Measurements from ENCODE around the gene CDHR2.
A peak's percentile ranks its signal among the peaks of the same experiment; 100 is the strongest.
"Not testable (repeated sequence)": the region's sequence is repeated elsewhere in the genome, so short reads cannot be mapped to it uniquely, and the experiment has no call there.

Gene CDHR2

GRCh38 chr5:176568657-176569056 is 19.5 kb downstream of the CDHR2 start:
- DNase-seq (ENCODE audit: low read depth in 2 of 2) = no peak

DNA sequence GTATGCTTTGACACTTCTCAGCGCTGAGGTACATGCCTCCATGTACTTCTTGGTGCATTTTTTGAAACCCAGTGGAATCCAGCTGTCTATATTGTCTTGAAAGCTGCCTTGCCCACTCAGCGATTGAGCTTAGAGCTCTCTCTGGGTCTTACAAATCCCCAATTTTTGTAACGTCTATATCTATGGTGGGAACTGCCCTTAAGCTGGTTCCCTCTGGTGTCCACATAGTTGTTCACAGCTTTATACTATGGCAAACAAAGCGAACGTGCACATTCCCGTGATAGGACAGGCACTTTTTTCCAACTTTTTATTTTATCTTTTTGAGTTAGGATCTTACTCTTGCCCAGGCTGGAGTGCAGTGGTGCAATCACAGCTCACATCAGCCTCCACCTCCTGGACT is 20.9 kb downstream of the CDHR2 start:
- DNase-seq (ENCODE audit: low read depth in 2 of 2) = no peak

DNA sequence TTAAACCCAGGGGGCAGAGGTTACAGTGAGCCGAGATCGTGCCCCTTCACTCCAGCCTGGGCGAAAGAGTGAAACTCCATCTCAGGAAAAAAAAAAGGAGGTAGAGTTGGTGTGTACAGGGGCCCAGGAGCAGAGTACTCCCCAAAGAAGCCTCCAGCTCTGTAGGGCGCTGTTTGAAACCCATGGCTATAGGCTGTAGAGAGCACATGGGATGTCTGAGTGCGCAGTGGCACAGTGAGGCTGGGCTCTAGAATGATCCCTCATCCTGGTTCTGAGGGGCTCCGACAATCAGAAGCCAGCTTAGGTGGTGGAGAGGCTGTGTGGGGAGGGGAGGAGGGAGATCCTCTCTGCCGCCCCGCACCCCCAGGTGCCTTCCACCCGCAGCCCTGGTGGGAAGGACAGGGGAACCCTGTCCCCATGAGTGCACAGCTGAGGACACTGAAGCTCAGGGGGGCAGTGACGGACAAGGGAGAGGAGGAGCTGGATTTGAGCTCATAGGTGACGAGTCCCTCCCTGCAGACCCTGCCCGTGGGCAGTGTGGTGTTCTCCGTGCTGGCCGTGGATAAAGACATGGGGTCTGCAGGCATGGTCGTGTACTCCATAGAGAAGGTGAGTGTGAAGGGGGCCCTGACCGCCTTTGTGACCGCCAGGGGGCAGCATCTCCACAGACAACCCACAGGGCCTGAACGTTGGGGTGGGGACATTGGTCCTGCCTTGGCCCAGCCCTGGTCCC is 24.6 kb downstream of the CDHR2 start:
- peak; percentile 58 to 59 for DNase-seq (ENCODE audit: low read depth in 2 of 2)

DNA sequence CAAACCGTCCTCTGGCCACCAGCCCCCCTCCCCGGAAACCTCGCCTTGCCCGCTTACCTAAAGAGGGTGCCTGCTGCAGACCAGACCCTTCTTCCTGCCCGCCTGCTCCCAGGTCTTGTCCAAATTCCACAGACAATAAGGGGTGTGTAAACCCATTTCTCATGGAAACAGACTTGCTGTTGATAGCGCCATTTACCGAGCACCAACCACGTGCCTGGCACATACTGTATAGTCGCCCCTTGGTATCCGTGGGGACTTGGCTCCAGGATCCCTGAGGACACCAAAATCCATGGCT is 25.1 kb downstream of the CDHR2 start:
- no peak for DNase-seq (ENCODE audit: low read depth in 2 of 2)

GRCh38 chr5:176575066-176575465 is 25.9 kb downstream of the CDHR2 start:
- no peak for DNase-seq (ENCODE audit: low read depth in 2 of 2)

DNA sequence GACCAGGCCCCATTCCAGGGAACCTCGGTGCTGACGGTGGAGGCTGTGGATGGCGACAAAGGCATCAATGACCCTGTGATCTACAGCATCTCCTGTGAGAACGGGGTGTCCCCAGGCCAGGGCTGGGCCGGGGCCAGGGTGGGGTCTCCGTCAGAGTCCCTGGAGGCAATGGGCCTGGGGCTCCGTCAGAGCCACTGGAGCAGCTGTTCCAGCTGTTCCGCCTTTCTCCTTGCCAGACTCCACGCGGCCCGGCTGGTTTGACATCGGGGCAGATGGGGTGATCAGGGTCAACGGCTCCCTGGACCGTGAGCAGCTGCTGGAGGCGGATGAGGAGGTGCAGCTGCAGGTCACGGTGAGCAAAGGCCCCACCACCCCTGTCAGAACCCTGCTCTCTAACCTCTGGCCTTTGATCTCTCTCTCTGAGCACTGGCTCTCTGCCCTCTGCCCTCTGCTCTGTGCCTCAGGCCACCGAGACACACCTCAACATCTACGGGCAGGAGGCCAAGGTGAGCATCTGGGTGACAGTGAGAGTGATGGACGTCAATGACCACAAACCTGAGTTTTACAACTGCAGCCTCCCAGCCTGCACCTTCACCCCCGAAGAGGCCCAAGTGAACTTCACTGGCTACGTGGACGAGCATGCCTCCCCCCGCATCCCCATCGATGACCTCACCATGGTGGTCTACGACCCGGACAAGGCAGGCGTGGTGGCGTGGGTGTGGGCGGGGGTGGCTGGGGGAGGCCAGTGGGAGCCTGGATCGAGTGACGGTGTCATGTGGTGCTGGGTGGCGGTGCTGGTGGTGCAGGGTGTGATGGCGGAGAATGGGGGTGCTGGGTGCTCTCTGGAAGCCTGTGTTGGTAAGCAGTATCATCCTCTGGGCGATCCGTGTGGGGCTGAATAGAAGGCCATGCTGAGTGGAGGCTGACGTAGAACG is 26.6 kb downstream of the CDHR2 start:
- DNase-seq (ENCODE audit: low read depth in 2 of 2) = no peak

GRCh38 chr5:176577312-176578176 is 28.4 kb downstream of the CDHR2 start:
- DNase-seq (ENCODE audit: low read depth in 2 of 2) = no peak

GRCh38 chr5:176578391-176578808 is 29.3 kb downstream of the CDHR2 start:
- DNase-seq (ENCODE audit: low read depth in 2 of 2) = no peak

- no peak for DNase-seq (ENCODE audit: low read depth in 2 of 2)
Measured at GRCh38 chr5:176579323-176579722, 30.2 kb downstream of the CDHR2 start.

DNA sequence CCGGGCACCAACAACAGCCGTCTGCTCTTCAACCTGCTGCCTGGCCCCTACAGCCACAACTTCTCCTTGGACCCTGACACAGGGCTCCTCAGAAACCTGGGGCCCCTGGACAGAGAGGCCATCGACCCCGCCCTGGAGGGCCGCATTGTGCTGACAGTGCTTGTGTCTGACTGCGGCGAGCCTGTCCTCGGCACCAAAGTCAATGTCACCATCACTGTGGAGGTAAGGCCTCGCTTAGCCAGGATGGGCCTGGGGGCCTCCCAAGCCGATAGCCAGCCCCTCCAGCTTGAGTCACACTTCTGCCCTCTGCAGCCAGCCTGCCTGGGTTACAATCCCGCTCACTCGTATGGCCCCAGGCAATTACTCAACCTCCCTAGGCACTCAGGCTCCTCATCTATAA is 32.2 kb downstream of the CDHR2 start:
- no peak for DNase-seq (ENCODE audit: low read depth in 2 of 2)

- DNase-seq (ENCODE audit: low read depth in 2 of 2) = no peak
Measured at GRCh38 chr5:176583076-176583475, 33.9 kb downstream of the CDHR2 start.

- DNase-seq (ENCODE audit: low read depth in 2 of 2) = no peak
Measured at GRCh38 chr5:176587398-176587797, 38.3 kb downstream of the CDHR2 start.

DNA sequence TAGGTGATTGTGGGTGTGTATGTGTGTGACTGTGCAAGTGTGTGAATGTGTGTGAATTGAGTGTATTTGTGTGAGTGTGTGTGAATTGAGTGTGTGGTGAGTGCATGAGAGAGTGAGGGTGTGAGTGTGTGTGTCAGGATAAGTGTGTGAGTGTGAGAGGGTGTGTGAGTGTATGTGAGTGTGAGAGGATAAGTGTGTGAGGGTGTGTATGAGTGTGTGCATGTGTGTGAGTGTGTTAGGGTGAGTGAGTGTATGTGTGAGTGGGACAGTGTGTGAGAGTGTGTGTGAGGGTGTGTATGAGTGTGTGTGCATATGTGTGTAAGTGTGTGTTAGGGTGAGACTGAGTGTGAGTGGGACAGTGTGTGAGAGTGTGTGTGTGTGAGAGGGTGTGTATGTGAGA is 39.2 kb downstream of the CDHR2 start:
- DNase-seq (ENCODE audit: low read depth in 2 of 2) = no peak

DNA sequence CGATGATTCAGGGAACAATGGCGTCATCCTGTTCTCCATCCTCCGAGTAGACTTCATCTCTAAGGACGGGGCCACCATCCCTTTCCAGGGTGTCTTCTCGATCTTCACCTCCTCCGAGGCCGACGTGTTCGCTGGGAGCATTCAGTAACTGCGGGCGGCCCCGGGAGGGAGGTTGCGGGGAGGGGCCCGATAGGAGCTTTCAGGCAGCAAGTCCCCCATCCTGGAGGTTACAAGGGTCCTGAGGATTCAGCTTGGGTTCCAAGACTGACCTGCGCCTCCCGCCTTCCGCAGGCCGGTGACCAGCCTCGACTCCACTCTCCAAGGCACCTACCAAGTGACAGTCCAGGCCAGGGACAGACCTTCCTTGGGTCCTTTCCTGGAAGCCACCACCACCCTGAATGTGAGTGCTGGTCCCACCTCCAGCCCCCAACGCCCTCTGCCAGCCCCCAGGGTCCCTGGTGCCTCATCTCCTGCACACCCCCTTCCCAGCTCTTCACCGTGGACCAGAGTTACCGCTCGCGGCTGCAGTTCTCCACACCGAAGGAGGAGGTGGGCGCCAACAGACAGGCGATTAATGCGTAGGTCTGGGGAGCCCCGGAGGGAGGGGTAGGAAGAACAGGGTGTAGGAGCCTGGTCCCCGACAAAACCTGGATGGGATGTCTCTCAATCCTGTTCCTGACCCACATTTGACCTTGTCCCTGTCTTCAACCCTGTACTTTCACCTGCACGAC is 40.1 kb downstream of the CDHR2 start:
- DNase-seq (ENCODE audit: low read depth in 2 of 2) = no peak

DNA sequence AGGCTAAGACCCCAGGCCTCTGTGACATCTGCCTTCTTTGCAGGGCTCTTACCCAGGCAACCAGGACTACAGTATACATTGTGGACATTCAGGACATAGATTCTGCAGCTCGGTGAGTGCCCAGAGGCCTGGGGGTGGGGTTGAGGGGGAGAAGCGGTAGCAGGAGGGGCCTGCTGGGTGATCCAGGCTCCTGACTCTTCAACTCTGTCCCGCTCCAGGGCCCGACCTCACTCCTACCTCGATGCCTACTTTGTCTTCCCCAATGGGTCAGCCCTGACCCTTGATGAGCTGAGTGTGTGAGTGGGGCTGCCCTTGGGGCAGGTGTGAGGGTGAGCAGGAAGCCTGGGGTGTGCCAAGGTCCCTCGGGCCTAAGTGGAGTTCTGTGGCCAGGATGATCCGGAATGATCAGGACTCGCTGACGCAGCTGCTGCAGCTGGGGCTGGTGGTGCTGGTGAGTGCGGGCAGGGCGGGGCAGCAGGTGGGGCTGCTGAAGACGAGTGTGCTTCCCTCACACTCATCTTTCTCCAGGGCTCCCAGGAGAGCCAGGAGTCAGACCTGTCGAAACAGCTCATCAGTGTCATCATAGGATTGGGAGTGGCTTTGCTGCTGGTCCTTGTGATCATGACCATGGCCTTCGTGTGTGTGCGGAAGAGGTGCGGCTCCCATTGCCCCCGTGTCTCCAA is 41.0 kb downstream of the CDHR2 start:
- no peak for DNase-seq (ENCODE audit: low read depth in 2 of 2)

- DNase-seq (ENCODE audit: low read depth in 2 of 2) = not testable (repeated sequence)
Measured at GRCh38 chr5:176591667-176592066, 42.5 kb downstream of the CDHR2 start.

DNA sequence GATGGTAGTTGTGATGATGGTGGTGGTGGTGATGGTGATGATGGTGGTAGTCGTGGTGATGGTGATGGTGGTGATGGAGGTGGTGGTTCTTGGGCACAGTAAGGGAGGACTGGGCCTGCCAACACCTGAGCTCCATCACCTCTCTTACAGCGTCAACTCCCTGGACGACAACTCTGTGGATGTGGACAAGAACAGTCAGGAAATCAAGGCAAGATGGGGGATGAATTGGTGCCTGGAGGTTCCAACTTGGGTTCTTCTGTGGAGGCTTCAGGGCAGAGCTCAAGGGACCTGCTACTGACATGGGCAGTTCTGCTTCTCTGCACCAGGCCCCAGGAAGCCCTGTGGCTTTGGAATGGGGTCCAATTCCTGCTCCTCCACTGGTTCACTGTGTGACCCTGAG is 43.4 kb downstream of the CDHR2 start:
- no peak for DNase-seq (ENCODE audit: low read depth in 2 of 2)

- no peak for DNase-seq (ENCODE audit: low read depth in 2 of 2)
Measured at GRCh38 chr5:176593273-176593869, 44.2 kb downstream of the CDHR2 start.

DNA sequence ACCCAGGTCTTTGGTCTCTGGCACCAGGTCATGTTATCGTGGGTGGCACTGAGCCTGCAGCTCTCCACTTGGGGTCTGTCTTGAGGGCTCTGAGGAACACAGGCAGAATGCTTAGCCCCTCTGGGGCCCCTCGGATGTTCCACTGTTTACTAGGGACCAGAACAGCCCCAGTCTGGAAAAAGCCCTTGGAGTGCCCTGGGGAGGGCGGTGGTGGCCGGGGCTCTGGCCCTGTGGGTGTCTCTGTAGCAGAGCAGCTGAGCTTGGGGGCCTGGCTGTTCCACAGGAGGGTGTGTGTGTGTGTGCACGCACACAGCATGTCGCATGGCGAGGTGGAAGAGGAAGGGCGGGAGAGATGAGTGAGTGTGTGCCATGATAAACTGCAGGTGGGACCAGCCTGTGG is 45.4 kb downstream of the CDHR2 start:
- no peak for DNase-seq (ENCODE audit: low read depth in 2 of 2)

DNA sequence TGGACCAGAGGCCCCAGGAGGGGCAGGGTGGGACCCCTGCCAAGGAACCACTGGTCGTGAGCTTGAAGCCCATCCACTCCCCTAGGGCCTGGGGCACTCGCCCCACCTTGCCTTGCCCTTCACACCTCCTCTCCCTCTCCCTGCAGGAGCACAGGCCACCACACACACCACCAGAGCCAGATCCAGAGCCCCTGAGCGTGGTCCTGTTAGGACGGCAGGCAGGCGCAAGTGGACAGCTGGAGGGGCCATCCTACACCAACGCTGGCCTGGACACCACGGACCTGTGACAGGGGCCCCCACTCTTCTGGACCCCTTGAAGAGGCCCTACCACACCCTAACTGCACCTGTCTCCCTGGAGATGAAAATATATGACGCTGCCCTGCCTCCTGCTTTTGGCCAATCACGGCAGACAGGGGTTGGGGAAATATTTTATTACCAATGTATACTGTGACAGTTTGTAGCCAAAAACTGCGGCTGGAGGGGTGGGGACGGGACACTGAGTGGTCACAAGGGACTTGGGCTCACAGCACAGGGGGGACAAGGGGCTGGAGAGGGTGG is 46.3 kb downstream of the CDHR2 start:
- no peak for DNase-seq (ENCODE audit: low read depth in 2 of 2)
